H1 (cell line): Measurements from ENCODE around the gene MIEN1. TPM values are rescaled to one million over a fixed set of nuclear protein-coding genes. Genes with fewer than 3 reads are reported as not detected.

Experiments
- CTCF ChIA-PET: fragments of 300-600 bp; sonication (Branson Sonifier 250); formaldehyde crosslinking; loops from one replicate; lab custom pipeline; 2021; ENCODE audit not compliant: partially characterized antibody; lab: Charles Lee
- POLR2A ChIA-PET: fragments of 300-600 bp; sonication (Branson Sonifier 250); formaldehyde crosslinking; loops from one replicate; lab custom pipeline; 2021; ENCODE audit warnings: inconsistent platforms; ENCODE audit not compliant: partially characterized antibody; lab: Charles Lee
- DNase-seq, 2 experiments: peaks; one replicate each; pipeline versions ENCODE4 v3.0.0 to v3.0.0-alpha.2; 2010 to 2022; ENCODE audit warnings: low spot score in 2 of 2, low read depth in 1 of 2, mixed read lengths in 1 of 2
- FAIRE-seq: peaks from 2 replicates; lab custom pipeline; 2011; peaks lifted over from hg19 to GRCh38; lab: Jason Lieb, UNC
- H2AFZ ChIP-seq: 2 replicates; pipeline ENCODE4 v1.8.1; 2012; ENCODE audit warnings: low read length, inconsistent platforms
- H2AK5ac ChIP-seq: 2 replicates; pipeline ENCODE4 v1.6.1; 2013; ENCODE audit warnings: low read depth, low read length
- H2BK120ac ChIP-seq: replicated peaks from 2 replicates; pipeline ENCODE3; 2013; ENCODE audit warnings: low read depth, low read length, inconsistent platforms
- H2BK12ac ChIP-seq: 2 replicates; pipeline ENCODE4 v1.6.1; 2013; ENCODE audit warnings: low read depth, low read length
- H2BK15ac ChIP-seq: 2 replicates; pipeline ENCODE4 v1.6.1; 2013; ENCODE audit warnings: low read length
- H2BK20ac ChIP-seq: 2 replicates; pipeline ENCODE4 v1.6.1; 2013; ENCODE audit warnings: low read length
- H2BK5ac ChIP-seq: 2 replicates; pipeline ENCODE4 v1.6.1; 2013; ENCODE audit warnings: low read depth, low read length
- H3K14ac ChIP-seq: 2 replicates; pipeline ENCODE4 v1.6.1; 2013; ENCODE audit warnings: inconsistent platforms; ENCODE audit not compliant: insufficient read length
- H3K18ac ChIP-seq: 2 replicates; pipeline ENCODE4 v1.6.1; 2013; ENCODE audit warnings: low read length; ENCODE audit errors: extremely low read depth
- H3K23ac ChIP-seq: 2 replicates; pipeline ENCODE4 v1.6.1; 2013; ENCODE audit warnings: inconsistent platforms; ENCODE audit not compliant: insufficient read length
- H3K23me2 ChIP-seq: 2 replicates; pipeline ENCODE4 v1.6.1; 2013; ENCODE audit warnings: low read depth, low read length
- H3K27ac ChIP-seq: 2 replicates; pipeline ENCODE4 v1.6.1; 2011; ENCODE audit warnings: low read depth, low read length, inconsistent platforms
- H3K27me3 ChIP-seq, 4 experiments: replicated peaks in 1 of 4; 1 replicate in 1 of 4; 2 replicates in 3 of 4; pipeline versions ENCODE4 v1.6.1 to v1.8.1; 2011 to 2013; ENCODE audit warnings: low read length in 3 of 4, mild to moderate bottlenecking in 3 of 4, inconsistent platforms in 2 of 4, mixed read lengths in 2 of 4, moderate library complexity in 1 of 4; ENCODE audit not compliant: control insufficient read depth in 3 of 4, insufficient read depth in 3 of 4; ENCODE audit errors: extremely low read depth in 1 of 4
- H3K36me3 ChIP-seq, 4 experiments: 2 replicates each; pipeline versions ENCODE4 v1.6.1 to v1.8.1; 2011 to 2013; ENCODE audit warnings: mild to moderate bottlenecking in 4 of 4, low read length in 3 of 4, moderate library complexity in 2 of 4, control low read depth in 1 of 4, inconsistent platforms in 1 of 4; ENCODE audit not compliant: insufficient read depth in 4 of 4, control insufficient read depth in 2 of 4
- H3K4ac ChIP-seq: replicated peaks from 2 replicates; pipeline ENCODE3; 2013; ENCODE audit warnings: low read length, low read depth, mixed read lengths, inconsistent platforms; ENCODE audit not compliant: insufficient read length
- H3K4me1 ChIP-seq, 4 experiments: replicated peaks in 1 of 4; 1 replicate in 1 of 4; 2 replicates in 3 of 4; pipeline versions ENCODE4 v1.6.1 to v1.8.1; 2011 to 2013; ENCODE audit warnings: low read length in 3 of 4, inconsistent platforms in 2 of 4, mixed read lengths in 1 of 4; ENCODE audit not compliant: insufficient read depth in 4 of 4, control insufficient read depth in 3 of 4
- H3K4me2 ChIP-seq, 2 experiments: 2 replicates each; pipeline versions ENCODE4 v1.6.1 to v1.8.1; 2011 to 2013; ENCODE audit warnings: low read depth in 2 of 2, low read length in 2 of 2, control low read depth in 1 of 2, inconsistent platforms in 1 of 2, mild to moderate bottlenecking in 1 of 2; ENCODE audit not compliant: insufficient read depth in 1 of 2
- H3K4me3 ChIP-seq, 4 experiments: fragments of 200-600, 300-600 bp in 1 of 4; sonication (generic), shearing (Covaris generic), sonication (Bioruptor Twin) in 1 of 4; 2 replicates each; pipeline versions ENCODE4 v1.5.1 to v1.8.1; 2011 to 2016; ENCODE audit warnings: low read length in 4 of 4, low read depth in 3 of 4, control low read depth in 2 of 4, inconsistent platforms in 2 of 4, mild to moderate bottlenecking in 2 of 4, mixed read lengths in 1 of 4, moderate library complexity in 1 of 4; ENCODE audit not compliant: insufficient read depth in 2 of 4; ENCODE audit errors: extremely low read depth in 1 of 4
- H3K56ac ChIP-seq: replicated peaks from 2 replicates; pipeline ENCODE3; 2013; ENCODE audit warnings: low read depth, mild to moderate bottlenecking, mixed read lengths, low read length, inconsistent platforms; ENCODE audit not compliant: insufficient read length
- H3K79me1 ChIP-seq: 2 replicates; pipeline ENCODE4 v1.6.1; 2013; ENCODE audit warnings: low read depth, low read length, control low read depth
- H3K79me2 ChIP-seq, 2 experiments: 2 replicates each; pipeline versions ENCODE4 v1.6.1 to v1.8.1; 2012 to 2013; ENCODE audit warnings: low read length in 2 of 2, mild to moderate bottlenecking in 2 of 2, inconsistent platforms in 1 of 2; ENCODE audit not compliant: insufficient read depth in 2 of 2, control insufficient read depth in 1 of 2
- H3K9ac ChIP-seq, 4 experiments: replicated peaks in 1 of 4; 1 replicate in 1 of 4; 2 replicates in 3 of 4; pipeline versions ENCODE4 v1.6.1 to v1.8.1; 2011 to 2013; ENCODE audit warnings: low read depth in 3 of 4, low read length in 3 of 4, control low read depth in 2 of 4, mild to moderate bottlenecking in 2 of 4, moderate library complexity in 2 of 4, inconsistent platforms in 1 of 4; ENCODE audit errors: extremely low read depth in 1 of 4
- H3K9me3 ChIP-seq, 2 experiments: 2 replicates each; pipeline versions ENCODE4 v1.6.1 to v1.8.1; 2012 to 2013; ENCODE audit warnings: mild to moderate bottlenecking in 2 of 2, moderate library complexity in 2 of 2, control low read depth in 1 of 2, inconsistent platforms in 1 of 2, low read depth in 1 of 2, low read length in 1 of 2, mixed read lengths in 1 of 2; ENCODE audit not compliant: insufficient read depth in 2 of 2
- H4K20me1 ChIP-seq, 2 experiments: replicated peaks in 1 of 2; 2 replicates each; pipeline versions ENCODE3 to v1.8.1; 2011 to 2013; ENCODE audit warnings: inconsistent platforms in 2 of 2, low read length in 2 of 2, mild to moderate bottlenecking in 1 of 2; ENCODE audit not compliant: insufficient read depth in 2 of 2, control insufficient read depth in 1 of 2
- H4K5ac ChIP-seq: 2 replicates; pipeline ENCODE4 v1.6.1; 2013; ENCODE audit warnings: low read length, low read depth, mixed read lengths, inconsistent platforms; ENCODE audit not compliant: insufficient read length
- H4K8ac ChIP-seq: 2 replicates; pipeline ENCODE4 v1.8.0; 2013; ENCODE audit warnings: mild to moderate bottlenecking, moderate library complexity, low read length, inconsistent platforms; ENCODE audit not compliant: insufficient read depth; ENCODE audit errors: extremely low read depth
- H4K91ac ChIP-seq: replicated peaks from 2 replicates; pipeline ENCODE3; 2013; ENCODE audit warnings: low read length, mixed read lengths, inconsistent platforms; ENCODE audit not compliant: insufficient read length
- KDM1A ChIP-seq: fragments of 200-600, 300-600 bp; sonication (generic); IDR thresholded peaks from 2 replicates; pipeline ENCODE4 v1.7.1; 2016; ENCODE audit warnings: mild to moderate bottlenecking, low read length, borderline replicate concordance
- KDM4A ChIP-seq: IDR thresholded peaks from one replicate; pipeline ENCODE4 v1.7.1; 2012; ENCODE audit warnings: low read depth, mild to moderate bottlenecking, moderate library complexity, low read length, inconsistent platforms; ENCODE audit not compliant: severe bottlenecking
- USF2 ChIP-seq: IDR thresholded peaks from 2 replicates; pipeline ENCODE4 v1.6.1; 2011; ENCODE audit warnings: low read length, improper control_type of control experiment
- WGBS, 2 experiments: shearing (Covaris generic) in 1 of 2; methylation state at CpG; one replicate each; pipeline versions ENCODE4 v1.1.6 to v1.1.7; 2013 to 2015; ENCODE audit warnings: low lambda C conversion rate in 2 of 2, mixed read lengths in 2 of 2, inconsistent platforms in 1 of 2, low coverage in 1 of 2, missing lambda C conversion rate in 1 of 2; ENCODE audit not compliant: insufficient replicate concordance in 2 of 2, insufficient coverage in 1 of 2, insufficient read length in 1 of 2; ENCODE audit errors: extremely low coverage in 1 of 2, missing lambda C conversion rate in 1 of 2; 5-methylcytosine and 5-hydroxymethylcytosine counted together
- polyA plus RNA-seq, 7 experiments: library from polyadenylated mRNA; depleted of rRNA in 3 of 7; stranded (reverse) in 5 of 7; unstranded in 2 of 7; fragments of >200 nt in 5 of 7; fragments of 200-250 nt in 2 of 7; gene quantifications; 1 replicate in 5 of 7; 2 replicates in 1 of 7; 4 replicates in 1 of 7; pipeline versions ENCODE4 v1.2.1 to v1.2.3, GENCODE V29; 2011 to 2013; ENCODE audit warnings: missing spikeins in 2 of 7, mixed read lengths in 2 of 7
- total RNA-seq: library from RNA; stranded (reverse); fragmentation: NEBNext Ultra II Directional; extraction: Animal tissue kit (Norgen Biotek cat#: 25700); gene quantifications from 2 replicates; pipeline ENCODE4 v1.2.1, GENCODE V29; 2021

MIEN1 gene
- total and polyA plus RNA-seq, 2 of the 8 experiments (the other 6 are each of a cell fraction or from before 2014, with no cell fraction given): 29.6 to 54.9 TPM

DNA sequence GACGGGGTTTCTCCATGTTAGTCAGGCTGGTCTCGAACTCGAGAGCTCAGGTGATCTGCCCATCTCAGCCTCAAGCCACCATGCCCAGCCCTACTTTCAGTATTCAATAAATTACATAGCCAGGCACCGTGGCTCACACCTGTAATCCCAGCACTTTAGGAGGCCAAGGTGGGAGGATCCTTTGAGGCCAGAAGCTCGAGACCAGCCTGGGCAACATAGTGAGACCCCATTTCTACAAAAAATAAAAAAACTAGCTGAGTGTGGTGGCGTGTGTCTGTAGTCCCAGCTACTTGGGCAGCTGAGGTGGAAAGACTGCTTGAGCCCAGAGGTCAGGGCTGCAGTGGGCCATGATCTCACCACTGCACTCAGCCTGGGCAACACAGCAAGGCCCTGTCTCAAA lies 8.2 kb downstream of the MIEN1 start:
- no peak overlapping the region for H3K18ac ChIP-seq
- H3K79me2 ChIP-seq: no peaks in the 10 kb centered on the region
- no peak for DNase-seq
- H3K56ac ChIP-seq: no peak overlapping the region
- no peak overlapping the region for H2BK5ac ChIP-seq
- no peak overlapping the region for H3K27ac ChIP-seq
- no peak overlapping the region for H2BK15ac ChIP-seq
- H4K5ac ChIP-seq: no peak overlapping the region
- H3K14ac ChIP-seq: no peak overlapping the region
- no peak overlapping the region for H3K4me2 ChIP-seq
- no peak overlapping the region for H3K9ac ChIP-seq
- ChIA-PET CTCF (interaction anchor here (0.6 to 1.2 kb wide), 4 partner anchors 9 to 100 kb away, joined by 3 read pairs; no protein-coding TSS in a partner anchor), POLR2A (interaction anchor here (0.8 to 1.8 kb wide), 6 partner anchors 12 to 45 kb away, joined by 3 to 6 read pairs (median 3); no protein-coding TSS in a partner anchor)
- H2BK120ac ChIP-seq: no peak overlapping the region
- peaks cover 7 to 18% of the 10 kb centered on the region in 2 experiments for H4K20me1 ChIP-seq
- no peak overlapping the region for H2BK20ac ChIP-seq
- H3K4me3 ChIP-seq: no peak overlapping the region
- H3K4ac ChIP-seq: no peak overlapping the region
- no peak overlapping the region for H4K8ac ChIP-seq
- no peak overlapping the region for H2AK5ac ChIP-seq
- TF ChIP-seq USF2 (no peak), KDM1A (peak; percentile 73), KDM4A (no peak)
- H2AFZ ChIP-seq: no peak overlapping the region
- no peaks in the 10 kb centered on the region for H3K27me3 ChIP-seq
- H4K91ac ChIP-seq: no peak overlapping the region
- FAIRE-seq: no peak
- H3K79me1 ChIP-seq: peaks cover 2% of the 10 kb centered on the region
- no peak overlapping the region for H3K23ac ChIP-seq
- no peaks in the 10 kb centered on the region for H3K23me2 ChIP-seq
- no peaks in the 10 kb centered on the region for H3K9me3 ChIP-seq
- WGBS, 2 experiments: 91% methylated on average over 4 of the region's 6 CpGs; no CpG with 5 or more reads in 1 of the 2 experiments
- no peak overlapping the region for H2BK12ac ChIP-seq
- peaks cover 0 to 7% (median 4%) of the 10 kb centered on the region in 4 experiments; a peak in 6 of 7 replicates for H3K4me1 ChIP-seq
- peaks cover 34 to 79% (median 57%) of the 10 kb centered on the region in 4 experiments for H3K36me3 ChIP-seq
